Measurements from ENCODE around the gene ACTL7B. TPM values are rescaled to one million over a fixed set of nuclear protein-coding genes. Genes with fewer than 3 reads are reported as not detected.

Gene ACTL7B
- total and polyA plus RNA-seq, 2 of the 8 experiments (the other 6 are each of a cell fraction or from before 2014, with no cell fraction given) = not detected

DNA sequence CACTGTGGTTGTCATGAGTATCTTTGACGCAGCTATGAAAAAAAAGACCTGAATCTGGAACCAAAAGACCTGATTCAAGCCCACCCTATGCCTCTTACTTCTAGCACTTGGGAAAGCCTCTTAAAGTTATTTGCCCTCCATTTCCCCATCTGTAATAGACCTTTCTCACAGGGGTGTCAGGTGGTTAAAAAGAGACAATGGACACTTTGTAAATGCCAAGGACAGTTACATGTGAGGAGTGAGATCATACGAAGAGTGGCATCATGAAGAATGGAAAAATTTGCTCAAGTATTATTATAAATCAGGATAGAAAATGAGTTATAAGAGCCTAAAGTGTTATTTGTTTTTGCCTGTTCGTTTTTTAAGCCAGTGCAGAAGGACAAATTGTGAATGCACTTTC is 46.5 kb downstream of the ACTL7B start (continued):
- TF ChIP-seq, protein P1, sequence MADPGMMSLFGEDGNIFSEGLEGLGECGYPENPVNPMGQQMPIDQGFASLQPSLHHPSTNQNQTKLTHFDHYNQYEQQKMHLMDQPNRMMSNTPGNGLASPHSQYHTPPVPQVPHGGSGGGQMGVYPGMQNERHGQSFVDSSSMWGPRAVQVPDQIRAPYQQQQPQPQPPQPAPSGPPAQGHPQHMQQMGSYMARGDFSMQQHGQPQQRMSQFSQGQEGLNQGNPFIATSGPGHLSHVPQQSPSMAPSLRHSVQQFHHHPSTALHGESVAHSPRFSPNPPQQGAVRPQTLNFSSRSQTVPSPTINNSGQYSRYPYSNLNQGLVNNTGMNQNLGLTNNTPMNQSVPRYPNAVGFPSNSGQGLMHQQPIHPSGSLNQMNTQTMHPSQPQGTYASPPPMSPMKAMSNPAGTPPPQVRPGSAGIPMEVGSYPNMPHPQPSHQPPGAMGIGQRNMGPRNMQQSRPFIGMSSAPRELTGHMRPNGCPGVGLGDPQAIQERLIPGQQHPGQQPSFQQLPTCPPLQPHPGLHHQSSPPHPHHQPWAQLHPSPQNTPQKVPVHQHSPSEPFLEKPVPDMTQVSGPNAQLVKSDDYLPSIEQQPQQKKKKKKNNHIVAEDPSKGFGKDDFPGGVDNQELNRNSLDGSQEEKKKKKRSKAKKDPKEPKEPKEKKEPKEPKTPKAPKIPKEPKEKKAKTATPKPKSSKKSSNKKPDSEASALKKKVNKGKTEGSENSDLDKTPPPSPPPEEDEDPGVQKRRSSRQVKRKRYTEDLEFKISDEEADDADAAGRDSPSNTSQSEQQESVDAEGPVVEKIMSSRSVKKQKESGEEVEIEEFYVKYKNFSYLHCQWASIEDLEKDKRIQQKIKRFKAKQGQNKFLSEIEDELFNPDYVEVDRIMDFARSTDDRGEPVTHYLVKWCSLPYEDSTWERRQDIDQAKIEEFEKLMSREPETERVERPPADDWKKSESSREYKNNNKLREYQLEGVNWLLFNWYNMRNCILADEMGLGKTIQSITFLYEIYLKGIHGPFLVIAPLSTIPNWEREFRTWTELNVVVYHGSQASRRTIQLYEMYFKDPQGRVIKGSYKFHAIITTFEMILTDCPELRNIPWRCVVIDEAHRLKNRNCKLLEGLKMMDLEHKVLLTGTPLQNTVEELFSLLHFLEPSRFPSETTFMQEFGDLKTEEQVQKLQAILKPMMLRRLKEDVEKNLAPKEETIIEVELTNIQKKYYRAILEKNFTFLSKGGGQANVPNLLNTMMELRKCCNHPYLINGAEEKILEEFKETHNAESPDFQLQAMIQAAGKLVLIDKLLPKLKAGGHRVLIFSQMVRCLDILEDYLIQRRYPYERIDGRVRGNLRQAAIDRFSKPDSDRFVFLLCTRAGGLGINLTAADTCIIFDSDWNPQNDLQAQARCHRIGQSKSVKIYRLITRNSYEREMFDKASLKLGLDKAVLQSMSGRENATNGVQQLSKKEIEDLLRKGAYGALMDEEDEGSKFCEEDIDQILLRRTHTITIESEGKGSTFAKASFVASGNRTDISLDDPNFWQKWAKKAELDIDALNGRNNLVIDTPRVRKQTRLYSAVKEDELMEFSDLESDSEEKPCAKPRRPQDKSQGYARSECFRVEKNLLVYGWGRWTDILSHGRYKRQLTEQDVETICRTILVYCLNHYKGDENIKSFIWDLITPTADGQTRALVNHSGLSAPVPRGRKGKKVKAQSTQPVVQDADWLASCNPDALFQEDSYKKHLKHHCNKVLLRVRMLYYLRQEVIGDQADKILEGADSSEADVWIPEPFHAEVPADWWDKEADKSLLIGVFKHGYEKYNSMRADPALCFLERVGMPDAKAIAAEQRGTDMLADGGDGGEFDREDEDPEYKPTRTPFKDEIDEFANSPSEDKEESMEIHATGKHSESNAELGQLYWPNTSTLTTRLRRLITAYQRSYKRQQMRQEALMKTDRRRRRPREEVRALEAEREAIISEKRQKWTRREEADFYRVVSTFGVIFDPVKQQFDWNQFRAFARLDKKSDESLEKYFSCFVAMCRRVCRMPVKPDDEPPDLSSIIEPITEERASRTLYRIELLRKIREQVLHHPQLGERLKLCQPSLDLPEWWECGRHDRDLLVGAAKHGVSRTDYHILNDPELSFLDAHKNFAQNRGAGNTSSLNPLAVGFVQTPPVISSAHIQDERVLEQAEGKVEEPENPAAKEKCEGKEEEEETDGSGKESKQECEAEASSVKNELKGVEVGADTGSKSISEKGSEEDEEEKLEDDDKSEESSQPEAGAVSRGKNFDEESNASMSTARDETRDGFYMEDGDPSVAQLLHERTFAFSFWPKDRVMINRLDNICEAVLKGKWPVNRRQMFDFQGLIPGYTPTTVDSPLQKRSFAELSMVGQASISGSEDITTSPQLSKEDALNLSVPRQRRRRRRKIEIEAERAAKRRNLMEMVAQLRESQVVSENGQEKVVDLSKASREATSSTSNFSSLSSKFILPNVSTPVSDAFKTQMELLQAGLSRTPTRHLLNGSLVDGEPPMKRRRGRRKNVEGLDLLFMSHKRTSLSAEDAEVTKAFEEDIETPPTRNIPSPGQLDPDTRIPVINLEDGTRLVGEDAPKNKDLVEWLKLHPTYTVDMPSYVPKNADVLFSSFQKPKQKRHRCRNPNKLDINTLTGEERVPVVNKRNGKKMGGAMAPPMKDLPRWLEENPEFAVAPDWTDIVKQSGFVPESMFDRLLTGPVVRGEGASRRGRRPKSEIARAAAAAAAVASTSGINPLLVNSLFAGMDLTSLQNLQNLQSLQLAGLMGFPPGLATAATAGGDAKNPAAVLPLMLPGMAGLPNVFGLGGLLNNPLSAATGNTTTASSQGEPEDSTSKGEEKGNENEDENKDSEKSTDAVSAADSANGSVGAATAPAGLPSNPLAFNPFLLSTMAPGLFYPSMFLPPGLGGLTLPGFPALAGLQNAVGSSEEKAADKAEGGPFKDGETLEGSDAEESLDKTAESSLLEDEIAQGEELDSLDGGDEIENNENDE (IDR thresholded peaks at IDR 0.05; ENCODE audit: insufficient replicate concordance, low read length) = no peak
- TF ChIP-seq HDAC2 (IDR thresholded peaks at IDR 0.05; ENCODE audit: borderline replicate concordance in 1 of 2, low read depth in 2 of 2, low read length in 2 of 2) = no peak
- TF ChIP-seq CHD2 (IDR thresholded peaks at IDR 0.05; ENCODE audit: low read length) = no peak
- no peak for TF ChIP-seq BACH1 (IDR thresholded peaks at IDR 0.05; ENCODE audit: low read length)
- no peak for TF ChIP-seq SP4 (IDR thresholded peaks at IDR 0.05; ENCODE audit: low read length)
- no peak for TF ChIP-seq ATF3 (IDR thresholded peaks at IDR 0.05; ENCODE audit: insufficient read depth, low read depth, low read length)
- TF ChIP-seq SIN3A (conservative IDR thresholded peaks at IDR 0.05 in 1 of 2, IDR thresholded peaks at IDR 0.05 in 1 of 2; ENCODE audit: low read depth in 1 of 2, low read length in 2 of 2) = no peak
- TF ChIP-seq RXRA (IDR thresholded peaks at IDR 0.05; ENCODE audit: insufficient read depth, low read depth, low read length) = no peak
- no peak for TF ChIP-seq KDM1A (IDR thresholded peaks at IDR 0.05; ENCODE audit: borderline replicate concordance, low read length)
